GM21515 (cell line): Measurements from ENCODE around the gene ADAM10.
"Not testable (repeated sequence)": the region's sequence is repeated elsewhere in the genome, so short reads cannot be mapped to it uniquely, and the experiment has no call there.

Experiments used
- ATAC-seq: cut with Tn5 transposase; IDR thresholded peaks from one replicate; pipeline ENCODE4 v1.9.1; 2021; ENCODE audit not compliant: unreplicated experiment

Gene ADAM10, protein sequence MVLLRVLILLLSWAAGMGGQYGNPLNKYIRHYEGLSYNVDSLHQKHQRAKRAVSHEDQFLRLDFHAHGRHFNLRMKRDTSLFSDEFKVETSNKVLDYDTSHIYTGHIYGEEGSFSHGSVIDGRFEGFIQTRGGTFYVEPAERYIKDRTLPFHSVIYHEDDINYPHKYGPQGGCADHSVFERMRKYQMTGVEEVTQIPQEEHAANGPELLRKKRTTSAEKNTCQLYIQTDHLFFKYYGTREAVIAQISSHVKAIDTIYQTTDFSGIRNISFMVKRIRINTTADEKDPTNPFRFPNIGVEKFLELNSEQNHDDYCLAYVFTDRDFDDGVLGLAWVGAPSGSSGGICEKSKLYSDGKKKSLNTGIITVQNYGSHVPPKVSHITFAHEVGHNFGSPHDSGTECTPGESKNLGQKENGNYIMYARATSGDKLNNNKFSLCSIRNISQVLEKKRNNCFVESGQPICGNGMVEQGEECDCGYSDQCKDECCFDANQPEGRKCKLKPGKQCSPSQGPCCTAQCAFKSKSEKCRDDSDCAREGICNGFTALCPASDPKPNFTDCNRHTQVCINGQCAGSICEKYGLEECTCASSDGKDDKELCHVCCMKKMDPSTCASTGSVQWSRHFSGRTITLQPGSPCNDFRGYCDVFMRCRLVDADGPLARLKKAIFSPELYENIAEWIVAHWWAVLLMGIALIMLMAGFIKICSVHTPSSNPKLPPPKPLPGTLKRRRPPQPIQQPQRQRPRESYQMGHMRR

DNA sequence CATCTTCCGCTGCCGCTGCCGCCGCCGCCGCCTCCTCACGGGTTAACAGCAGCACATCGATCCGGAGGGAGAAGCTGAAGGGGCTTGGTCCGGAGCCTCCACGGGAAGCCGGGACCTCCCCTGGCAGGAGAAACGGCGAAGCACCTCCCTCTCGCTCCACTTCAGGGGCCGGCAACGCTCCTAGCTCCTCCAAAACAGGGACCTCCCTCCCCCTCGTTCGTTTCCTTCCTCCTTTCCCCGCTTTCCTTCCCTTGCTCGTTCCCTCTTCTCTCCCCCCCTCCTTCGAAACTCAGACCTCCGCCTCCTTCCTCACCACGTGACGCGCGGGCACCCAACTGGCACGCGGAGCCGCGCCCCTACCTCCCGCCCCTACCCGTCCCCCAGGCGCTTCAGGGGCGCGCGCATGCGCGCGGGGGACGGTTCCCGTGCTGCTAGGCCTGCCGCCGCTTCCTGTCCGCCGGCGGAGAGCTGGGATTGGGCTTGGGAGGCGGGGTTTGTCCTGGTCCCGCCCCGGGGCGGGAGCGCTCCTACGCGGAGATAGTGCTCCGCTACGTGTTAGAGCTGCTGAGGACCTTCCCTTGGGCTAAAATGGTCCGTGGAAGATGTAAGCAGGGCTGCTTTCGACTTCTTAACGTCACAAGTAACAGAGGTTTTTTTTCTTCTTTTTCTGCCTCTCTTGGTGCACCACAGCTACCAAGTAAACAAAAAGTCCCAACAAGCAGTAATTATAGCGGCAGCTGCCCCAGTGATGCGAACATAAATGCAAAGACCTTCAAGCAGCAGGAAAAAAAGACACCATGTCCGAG lies at the start of gene ADAM10:
TSS of gene ADAM10 (minus strand) at position 176 of the 806 bp plus-strand sequence. CDS start at position 3, 173 bp downstream.
- ATAC-seq, result peak; percentile 81

DNA sequence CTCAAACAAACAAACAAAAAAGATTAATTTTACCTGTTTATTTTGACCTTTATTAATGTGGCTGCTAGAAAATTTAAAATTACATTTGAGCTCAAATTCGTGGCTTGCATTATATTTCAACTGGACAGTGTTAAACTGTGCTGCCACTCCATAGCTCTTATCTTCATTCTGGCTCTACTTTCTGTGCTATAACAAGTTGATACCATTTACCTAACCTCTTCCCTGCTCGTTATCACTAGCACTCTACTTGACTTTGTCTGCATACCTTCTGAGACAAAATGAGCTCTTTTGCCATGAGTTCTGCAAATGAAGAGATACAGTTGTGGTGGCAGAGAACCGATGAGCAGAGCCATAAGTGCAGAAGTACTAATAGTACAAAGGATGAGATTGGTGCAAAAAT lies 48.0 kb upstream of the ADAM10 start:
- ATAC-seq, result no peak

DNA sequence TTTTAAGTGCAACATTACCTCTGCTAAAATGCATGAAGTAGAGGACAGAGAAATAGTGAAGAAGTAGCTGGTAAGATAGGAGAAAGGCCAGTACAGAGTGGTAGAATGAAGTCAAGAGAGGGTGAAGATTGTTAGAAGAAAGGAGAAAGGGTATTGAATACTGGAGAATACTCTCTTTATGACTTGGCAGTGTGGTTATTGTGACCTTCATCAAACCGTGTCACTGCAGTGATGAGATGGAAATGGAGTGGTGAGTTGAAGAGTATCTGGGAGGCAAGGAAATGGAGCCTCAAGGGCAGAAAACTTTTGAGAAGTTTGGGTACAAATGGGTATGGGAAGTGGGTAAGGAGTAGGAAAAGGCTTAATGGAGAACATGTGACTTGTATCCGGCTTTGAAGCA lies 46.3 kb upstream of the ADAM10 start:
- no peak for ATAC-seq

DNA sequence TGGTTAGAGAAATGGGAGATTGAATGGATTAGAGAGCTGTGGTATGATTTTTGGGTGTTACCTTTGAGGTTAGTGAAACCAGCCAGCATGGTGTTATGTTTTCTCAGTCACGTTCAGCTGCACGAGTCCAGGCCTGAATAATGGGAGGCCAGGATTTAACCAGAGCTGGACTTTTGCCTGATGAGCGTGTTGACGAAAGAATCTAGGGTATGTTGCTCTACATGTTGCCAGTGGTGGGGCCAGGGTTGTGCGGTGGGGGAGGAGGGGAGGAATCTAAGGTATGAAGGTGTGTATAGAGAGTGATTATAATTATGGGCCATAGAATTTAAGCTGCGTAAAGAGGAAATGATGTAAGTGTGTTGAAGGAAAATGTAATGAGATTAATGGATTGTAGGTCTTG lies 44.4 kb upstream of the ADAM10 start:
- no peak for ATAC-seq

DNA sequence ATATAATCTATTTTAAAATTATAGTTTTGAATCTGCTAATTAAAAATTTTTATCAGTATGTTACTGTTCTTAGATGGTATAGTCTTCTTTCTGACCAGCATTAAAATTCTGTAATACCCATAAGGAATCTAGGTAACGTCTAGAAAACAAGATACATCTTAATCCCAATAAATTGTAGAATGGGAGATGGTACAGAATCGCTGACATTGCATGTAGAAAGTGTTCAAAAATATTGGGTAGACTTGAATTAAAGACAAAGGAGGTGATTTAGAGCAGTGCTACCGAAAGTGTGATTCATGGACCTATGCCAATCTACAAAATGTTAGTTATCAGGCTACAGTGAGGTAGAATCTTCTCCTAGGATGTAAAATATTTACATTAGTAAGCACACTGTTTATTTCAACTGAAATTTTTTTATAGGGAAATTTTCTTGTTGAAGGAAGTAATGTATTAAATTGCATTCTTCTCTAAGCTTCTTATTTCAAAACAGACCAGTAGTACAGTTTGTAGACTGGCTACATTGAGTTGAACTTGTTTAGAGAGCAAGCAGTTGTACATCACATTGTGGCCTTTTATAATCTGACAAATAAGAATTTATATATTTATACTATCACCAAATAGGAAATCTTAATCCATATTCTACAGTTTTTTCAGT lies 38.7 kb upstream of the ADAM10 start:
- ATAC-seq, result no peak

DNA sequence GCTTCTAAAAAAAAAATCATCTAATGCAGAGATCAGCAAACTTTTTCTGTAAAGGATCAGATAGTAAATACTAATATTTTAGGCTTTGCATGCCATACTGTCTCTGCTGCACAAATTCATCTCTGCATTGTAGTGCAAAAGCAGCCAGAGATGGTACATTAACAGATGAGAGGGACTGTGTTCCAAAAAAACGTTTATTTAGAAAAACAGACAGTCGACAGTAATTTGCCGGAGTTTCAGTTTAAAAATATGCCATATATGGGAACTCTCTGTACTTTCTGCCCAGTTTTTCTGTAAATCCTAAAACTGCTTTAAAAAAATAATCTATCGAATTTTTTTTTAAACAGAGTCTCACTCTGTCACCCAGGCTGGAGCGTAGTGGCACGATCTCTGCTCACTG lies 35.8 kb upstream of the ADAM10 start:
- ATAC-seq, result no peak

DNA sequence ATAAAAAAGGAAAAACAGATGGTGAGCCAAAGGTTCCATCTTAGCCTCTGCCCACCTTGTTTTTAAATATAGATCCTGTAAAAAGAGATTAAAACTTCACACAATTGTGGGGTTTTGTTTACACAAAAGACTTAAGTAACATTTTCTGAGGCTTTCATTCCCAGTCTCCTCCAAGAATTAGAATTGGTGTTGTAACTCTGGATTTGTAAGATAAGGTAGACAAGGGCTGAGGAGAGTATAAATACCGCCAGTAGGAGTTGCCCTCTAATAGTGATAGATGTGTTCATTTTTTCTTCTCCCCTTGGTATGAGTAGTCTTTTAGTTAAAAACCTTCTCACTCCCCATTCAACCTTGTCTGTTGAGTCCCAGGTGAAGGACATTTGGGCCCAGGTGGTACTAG lies 30.0 kb upstream of the ADAM10 start:
- no peak for ATAC-seq

DNA sequence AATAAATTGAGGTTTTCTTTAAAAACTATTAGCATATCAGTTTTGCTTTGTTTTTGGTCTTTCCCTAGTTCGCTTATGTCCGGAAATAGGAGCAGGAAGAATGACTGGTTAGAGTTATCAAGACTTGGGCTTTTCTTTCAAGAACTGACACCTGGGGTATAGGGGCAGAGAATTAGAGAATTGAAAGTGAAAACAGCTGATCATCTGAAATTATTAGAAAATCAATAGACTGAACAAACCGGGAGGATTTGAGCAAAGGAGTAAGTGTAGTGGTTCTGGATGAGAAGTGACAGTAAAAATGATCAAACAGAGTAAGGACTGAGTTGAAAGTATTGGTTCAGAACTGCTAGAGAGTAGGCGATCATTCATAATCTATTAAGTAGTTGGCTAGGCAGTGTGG lies 27.6 kb upstream of the ADAM10 start:
- ATAC-seq, result peak; percentile 71

DNA sequence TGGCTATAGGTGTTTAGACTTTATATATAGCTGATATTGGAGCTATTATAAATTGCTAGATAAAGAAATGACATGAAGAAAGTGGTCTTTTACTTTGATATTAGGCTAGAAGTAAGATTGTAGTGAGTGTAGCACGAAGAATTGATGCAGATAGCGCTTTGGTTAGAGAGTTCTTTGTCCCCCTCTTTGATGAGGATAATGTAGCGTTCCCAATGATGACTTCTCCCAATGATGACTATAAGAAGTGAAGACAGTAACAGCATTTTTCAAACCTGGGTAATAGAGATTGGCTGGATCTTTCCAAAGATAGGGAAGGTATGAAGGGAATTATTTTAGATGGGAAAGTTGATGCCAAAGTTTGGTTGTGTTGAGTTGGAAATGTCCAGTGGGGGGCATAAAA lies 25.9 kb upstream of the ADAM10 start:
- no peak for ATAC-seq

DNA sequence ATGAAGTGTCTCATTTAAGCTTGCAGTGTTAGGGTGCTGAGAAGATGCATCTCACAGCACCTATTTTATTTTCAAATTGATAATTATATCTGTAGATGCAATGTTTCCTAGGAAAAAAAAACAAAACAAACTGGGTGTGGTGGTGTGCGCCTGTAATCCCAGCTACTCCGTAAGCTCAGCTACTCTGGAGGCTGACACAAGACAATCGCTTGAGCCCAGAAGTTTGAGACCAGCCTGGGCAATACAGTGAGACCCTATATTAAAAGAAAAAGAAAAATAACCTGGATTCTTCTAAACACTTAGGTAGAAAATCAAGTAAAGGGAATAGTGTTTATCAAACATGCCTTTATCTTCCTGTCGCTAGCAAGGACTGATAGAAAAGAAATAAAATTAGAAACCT lies 23.5 kb upstream of the ADAM10 start:
- no peak for ATAC-seq

DNA sequence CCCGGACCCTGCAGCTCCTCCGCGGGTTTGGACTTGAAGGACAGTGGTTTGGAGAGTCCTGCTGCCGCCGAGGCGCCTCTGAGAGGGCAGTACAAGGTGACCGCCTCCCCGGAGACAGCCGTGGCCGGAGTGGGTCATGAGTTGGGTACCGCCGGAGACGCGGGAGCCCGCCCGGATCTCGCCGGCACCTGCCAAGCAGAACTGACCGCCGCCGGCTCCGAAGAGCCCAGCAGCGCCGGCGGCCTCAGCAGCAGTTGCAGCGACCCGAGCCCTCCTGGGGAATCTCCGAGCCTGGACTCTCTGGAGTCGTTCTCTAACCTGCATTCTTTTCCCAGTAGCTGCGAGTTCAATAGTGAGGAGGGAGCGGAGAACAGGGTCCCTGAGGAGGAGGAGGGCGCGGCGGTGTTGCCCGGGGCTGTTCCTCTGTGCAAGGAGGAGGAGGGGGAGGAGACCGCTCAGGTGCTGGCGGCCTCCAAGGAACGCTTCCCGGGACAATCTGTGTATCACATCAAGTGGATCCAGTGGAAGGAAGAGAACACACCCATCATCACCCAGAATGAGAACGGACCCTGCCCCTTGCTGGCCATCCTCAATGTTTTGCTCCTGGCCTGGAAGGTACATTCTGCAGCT lies 22.2 kb upstream of the ADAM10 start:
- peak; percentile 2 for ATAC-seq

DNA sequence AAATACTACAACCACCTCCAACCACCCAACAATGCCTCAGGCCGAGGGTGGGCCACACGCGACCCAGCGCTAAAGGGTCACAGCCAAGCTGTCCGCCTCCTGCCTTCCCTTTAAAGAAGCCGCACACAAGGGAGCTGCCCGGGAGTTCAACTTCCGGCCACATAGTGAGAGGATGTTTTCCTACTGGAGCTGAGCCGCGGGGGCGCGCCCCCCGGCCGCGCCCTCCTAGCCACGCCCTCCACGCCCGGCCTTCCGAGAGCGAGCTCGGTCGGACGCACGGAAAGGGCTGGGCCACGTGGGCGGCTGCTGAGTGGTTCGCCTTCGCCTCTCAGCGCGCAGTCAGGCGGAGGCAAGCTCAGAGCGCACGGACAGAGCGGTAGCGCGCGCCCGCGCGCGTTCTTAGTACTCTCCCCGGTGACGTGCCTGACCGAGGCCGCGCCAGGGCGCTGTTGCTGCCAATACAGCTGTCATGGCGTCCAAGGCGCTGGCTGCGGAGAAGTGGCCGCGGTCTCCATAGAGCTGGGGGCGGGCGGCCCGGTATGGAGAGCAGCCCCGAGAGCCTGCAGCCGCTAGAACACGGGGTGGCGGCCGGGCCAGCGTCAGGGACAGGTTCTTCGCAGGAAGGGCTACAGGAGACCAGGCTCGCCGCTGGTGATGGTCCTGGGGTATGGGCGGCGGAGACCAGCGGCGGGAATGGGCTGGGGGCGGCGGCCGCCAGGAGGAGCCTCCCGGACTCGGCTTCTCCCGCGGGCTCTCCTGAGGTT lies 21.5 kb upstream of the ADAM10 start, which contains the start of gene MINDY2:
TSS of gene MINDY2 (plus strand) at position 446 of the 764 bp plus-strand sequence. CDS start at position 540, 94 bp downstream.
- ATAC-seq, result peak; percentile 96

DNA sequence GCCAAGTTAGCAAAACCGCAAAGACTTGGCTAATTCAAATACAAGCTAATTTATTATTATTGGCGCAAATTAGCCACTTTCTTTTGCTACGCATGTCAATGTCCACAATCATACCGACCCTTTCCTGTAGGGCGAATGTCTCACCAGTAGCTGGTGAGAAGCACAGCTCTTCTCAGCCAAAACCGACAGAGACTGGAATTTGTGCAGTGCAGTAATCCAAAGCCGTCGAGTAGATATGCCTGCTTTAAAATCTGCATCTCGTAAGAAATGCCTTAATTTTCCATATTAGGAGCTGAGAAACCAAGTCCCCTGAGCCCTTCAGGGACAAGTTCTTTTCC lies 21.0 kb upstream of the ADAM10 start:
- peak; percentile 22 for ATAC-seq

DNA sequence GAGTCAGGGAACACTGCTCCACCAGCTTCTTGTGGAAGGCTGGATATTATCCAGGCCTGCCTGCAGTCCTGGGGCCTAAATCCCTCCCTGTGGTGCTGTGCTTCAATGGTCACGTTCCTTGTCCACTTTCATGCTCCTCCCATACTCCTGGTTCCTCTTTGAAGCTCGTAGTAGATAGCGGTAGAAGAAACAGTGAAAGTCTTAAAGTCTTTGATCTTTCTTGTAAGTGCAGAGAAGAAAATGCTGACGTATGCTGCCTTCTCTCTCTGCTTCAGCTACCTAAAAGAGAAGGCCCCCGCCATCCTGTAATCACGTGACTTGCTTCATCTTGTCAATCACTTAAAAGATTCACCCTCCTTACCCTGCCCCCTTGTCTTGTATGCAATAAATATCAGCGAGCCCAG lies 19.1 kb upstream of the ADAM10 start:
- ATAC-seq, result not testable (repeated sequence)

DNA sequence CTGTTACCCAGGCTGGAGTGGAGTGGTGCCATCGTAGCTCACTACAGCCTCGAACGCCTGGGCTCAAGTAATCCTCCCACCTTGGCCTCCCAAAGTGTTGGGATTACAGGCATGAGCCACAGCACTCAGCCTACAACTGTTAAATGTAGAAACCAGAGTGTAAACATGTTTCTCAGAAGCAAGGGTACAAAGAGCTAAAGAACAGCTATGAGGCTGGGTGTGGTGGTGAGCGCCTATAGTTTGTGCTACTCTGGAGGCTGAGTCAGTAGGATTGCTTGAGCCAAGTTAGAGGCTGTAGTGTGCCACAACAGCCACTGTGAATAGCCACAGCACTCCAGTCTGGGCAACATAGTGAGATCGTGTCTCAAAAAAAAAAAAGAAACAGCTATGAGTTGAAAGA lies 16.8 kb upstream of the ADAM10 start:
- no peak for ATAC-seq

DNA sequence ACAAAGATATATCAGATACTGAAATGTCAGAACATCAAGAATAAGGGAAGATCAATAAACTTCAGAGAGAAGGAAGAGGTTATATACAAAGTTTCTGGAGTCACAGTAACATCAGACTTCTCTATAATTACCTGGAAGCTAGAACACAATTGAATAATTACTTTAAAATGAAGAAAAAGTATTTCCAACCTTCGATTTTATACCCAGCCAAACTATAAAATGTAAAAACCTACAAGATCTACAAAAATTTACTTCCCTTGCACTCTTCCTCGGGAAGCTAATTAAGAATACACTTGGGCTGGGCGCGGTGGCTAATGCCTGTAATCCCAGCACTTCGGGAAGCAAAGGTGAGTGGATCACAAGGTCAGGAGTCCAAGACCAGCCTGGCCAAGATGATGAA lies 15.0 kb upstream of the ADAM10 start:
- no peak for ATAC-seq

DNA sequence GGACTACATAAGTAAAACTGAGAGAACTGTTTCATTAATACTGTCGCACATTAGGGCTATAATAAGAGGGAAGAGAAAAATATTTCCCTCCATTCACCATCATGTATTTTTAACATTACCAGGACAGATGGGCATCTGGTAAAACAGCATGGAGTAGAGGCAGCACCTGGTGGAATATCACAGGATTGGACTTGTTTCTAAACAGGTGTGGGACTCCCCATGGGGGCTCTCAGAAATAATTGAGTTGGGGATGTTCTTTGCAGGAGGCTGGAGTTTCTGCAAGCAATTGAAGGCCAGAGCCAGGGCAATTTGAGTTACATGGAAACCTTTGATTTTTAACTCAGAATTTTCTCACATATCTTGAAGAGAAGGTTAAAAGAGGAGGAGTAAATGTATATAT lies 13.2 kb upstream of the ADAM10 start:
- ATAC-seq, result no peak

DNA sequence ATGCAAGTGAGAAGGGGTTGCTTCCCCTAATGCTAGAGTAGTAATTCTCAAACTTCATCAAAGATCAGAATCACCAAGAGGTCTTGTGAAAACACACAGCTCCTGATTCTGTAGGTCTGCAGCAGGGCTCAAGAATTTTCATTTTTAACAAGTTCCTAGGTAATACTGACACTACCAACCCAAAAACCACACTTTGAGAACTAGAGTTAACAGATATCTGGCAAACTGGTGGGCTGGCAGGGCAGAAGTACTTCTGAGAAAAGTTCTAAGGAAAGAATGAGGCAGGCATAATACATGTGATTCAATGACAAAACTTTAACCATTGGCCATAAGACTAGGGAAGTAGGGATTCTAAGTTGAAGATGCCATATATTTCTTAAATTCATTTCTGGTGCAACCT lies 12.8 kb upstream of the ADAM10 start:
- ATAC-seq, result no peak

DNA sequence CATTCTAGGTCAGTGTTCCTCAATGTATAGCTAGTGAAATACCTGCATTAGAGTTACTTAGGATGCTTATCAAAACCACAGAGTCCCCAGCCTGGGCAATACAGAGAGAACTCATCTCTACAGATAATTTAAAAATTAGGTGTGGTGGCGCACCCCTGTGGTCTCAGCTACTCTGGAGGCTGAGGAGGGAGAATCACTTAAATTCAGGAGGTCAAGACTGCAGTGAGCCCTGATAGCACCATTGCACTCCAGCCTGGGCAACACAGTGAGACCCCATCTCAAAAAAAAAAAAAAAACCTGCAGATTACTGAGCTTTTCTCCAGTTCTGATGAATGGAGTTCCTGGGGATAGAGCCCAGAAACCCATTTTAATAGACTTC lies 11.5 kb upstream of the ADAM10 start:
- no peak for ATAC-seq
